ENCODE measurements around the gene MBD1.

Gene MBD1

GRCh38 chr18:50299626-50300388 lies 18.5 kb upstream of the MBD1 start:
- Histone ChIP-seq H3K4me1 (ENCODE audit: low read length) (peaks cover 11% of the 10 kb centered on the region), H3K27me3 (ENCODE audit: low read depth, low read length) (peaks cover 23% of the 10 kb centered on the region), H3K27ac (ENCODE audit: low read length) (no peak overlapping the region), H3K36me3 (replicated peaks; ENCODE audit: low read depth, low read length) (no peaks in the 10 kb centered on the region), H3K4me3 (ENCODE audit: low read length) (no peak overlapping the region), H3K79me2 (ENCODE audit: low read length) (no peaks in the 10 kb centered on the region), H3K9ac (ENCODE audit: low read length) (no peak overlapping the region), H3K4me2 (ENCODE audit: low read length) (no peak overlapping the region), H2AFZ (ENCODE audit: low read depth, low read length) (no peak overlapping the region), H3K9me3 (ENCODE audit: insufficient read depth, low read length) (0 out of 2 replicates have a peak, but pooled peaks cover 3% of the 10 kb centered on the region), H4K20me1 (ENCODE audit: insufficient read depth, low read length) (no peaks in the 10 kb centered on the region)
- no peak for TF ChIP-seq CTCF (IDR thresholded peaks at IDR 0.05; ENCODE audit: low read depth, low read length)
- no peak for TF ChIP-seq EZH2phosphoT487 (IDR thresholded peaks at IDR 0.05; ENCODE audit: low read depth)

- H2AFZ ChIP-seq (ENCODE audit: low read depth, low read length), result no peak overlapping the region
- no peaks in the 10 kb centered on the region for H4K20me1 ChIP-seq (ENCODE audit: insufficient read depth, low read length)
- H3K4me3 ChIP-seq (ENCODE audit: low read length), result peak overlapping the region; percentile 73
Measured at GRCh38 chr18:50298443-50299284, 17.3 kb upstream of the MBD1 start.

GRCh38 chr18:50297621-50298442 lies 16.5 kb upstream of the MBD1 start:
- Histone ChIP-seq H4K20me1 (ENCODE audit: insufficient read depth, low read length) (no peaks in the 10 kb centered on the region), H3K4me2 (ENCODE audit: low read length) (peak overlapping the region; percentile 87), H3K36me3 (replicated peaks; ENCODE audit: low read depth, low read length) (no peaks in the 10 kb centered on the region), H3K4me1 (ENCODE audit: low read length) (peaks cover 11% of the 10 kb centered on the region), H2AFZ (ENCODE audit: low read depth, low read length) (peak overlapping the region; percentile 93), H3K4me3 (ENCODE audit: low read length) (peak overlapping the region; percentile 73), H3K27ac (ENCODE audit: low read length) (no peak overlapping the region), H3K79me2 (ENCODE audit: low read length) (no peaks in the 10 kb centered on the region), H3K9ac (ENCODE audit: low read length) (peak overlapping the region; percentile 14; the same call in 1 of the 2 replicates), H3K9me3 (ENCODE audit: insufficient read depth, low read length) (no peaks in the 10 kb centered on the region), H3K27me3 (ENCODE audit: low read depth, low read length) (peaks cover 17% of the 10 kb centered on the region)
- no peak for TF ChIP-seq CTCF (IDR thresholded peaks at IDR 0.05; ENCODE audit: low read depth, low read length)
- no peak for TF ChIP-seq EZH2phosphoT487 (IDR thresholded peaks at IDR 0.05; ENCODE audit: low read depth)

More at GRCh38 chr18:50298443-50299284, 17.3 kb upstream of the MBD1 start:
- Histone ChIP-seq H3K27me3 (ENCODE audit: low read depth, low read length) (peaks cover 17% of the 10 kb centered on the region), H3K27ac (ENCODE audit: low read length) (no peak overlapping the region), H3K9ac (ENCODE audit: low read length) (no peak overlapping the region), H3K36me3 (replicated peaks; ENCODE audit: low read depth, low read length) (no peaks in the 10 kb centered on the region), H3K79me2 (ENCODE audit: low read length) (no peaks in the 10 kb centered on the region), H3K4me2 (ENCODE audit: low read length) (peak overlapping the region; percentile 87), H3K9me3 (ENCODE audit: insufficient read depth, low read length) (no peaks in the 10 kb centered on the region), H3K4me1 (ENCODE audit: low read length) (peaks cover 11% of the 10 kb centered on the region)
- TF ChIP-seq CTCF (IDR thresholded peaks at IDR 0.05; ENCODE audit: low read depth, low read length) (no peak), EZH2phosphoT487 (IDR thresholded peaks at IDR 0.05; ENCODE audit: low read depth) (no peak)
